Suprapubic skin (tissue), 4 donors: ENCODE data around the gene ECE1. TPM values are rescaled to one million over a fixed set of nuclear protein-coding genes. Genes with fewer than 3 reads are reported as not detected.

Experiments used
- DNase-seq, 2 donors: peaks; one replicate each; pipeline ENCODE4 v3.0.0-alpha.2; 2019; ENCODE audit warnings: low spot score in 2 of 2
- H3K27ac ChIP-seq: fragments of 200-600 bp; sonication (generic); one replicate; pipeline ENCODE4 v1.5.1; 2019
- H3K27me3 ChIP-seq: fragments of 200-600 bp; sonication (generic); one replicate; pipeline ENCODE4 v1.5.1; 2019
- H3K36me3 ChIP-seq: fragments of 200-600 bp; sonication (generic); one replicate; pipeline ENCODE4 v1.5.1; 2019
- H3K4me1 ChIP-seq: fragments of 200-600 bp; sonication (generic); one replicate; pipeline ENCODE4 v1.5.1; 2019
- H3K4me3 ChIP-seq: fragments of 200-600 bp; sonication (generic); one replicate; pipeline ENCODE4 v1.5.1; 2019; ENCODE audit warnings: mild to moderate bottlenecking
- H3K9me3 ChIP-seq: fragments of 200-600 bp; sonication (generic); one replicate; pipeline ENCODE4 v1.5.1; 2019
- CTCF ChIP-seq, 2 donors: fragments of 200-600 bp in 1 of 2; fragments of 450-650 bp in 1 of 2; sonication (generic) in 1 of 2; IDR thresholded peaks; one replicate each; pipeline ENCODE4 v1.5.1; 2016 to 2019; ENCODE audit warnings: antibody characterized with exemption in 2 of 2, mild to moderate bottlenecking in 1 of 2, moderate library complexity in 1 of 2
- EP300 ChIP-seq: sonication (generic); formaldehyde crosslinking; IDR thresholded peaks from one replicate; pipeline ENCODE4 v1.6.1; 2017; ENCODE audit warnings: antibody characterized with exemption
- POLR2A ChIP-seq, 2 donors: fragments of 450-650 bp; IDR thresholded peaks; one replicate each; pipeline ENCODE4 v1.6.1; 2017; ENCODE audit warnings: antibody characterized with exemption in 2 of 2, mild to moderate bottlenecking in 2 of 2, moderate library complexity in 2 of 2
- POLR2AphosphoS5 ChIP-seq, 3 donors: sonication (generic); formaldehyde crosslinking; IDR thresholded peaks; one replicate each; pipeline ENCODE4 v1.6.1; 2017; ENCODE audit warnings: antibody characterized with exemption in 3 of 3
- WGBS: methylation state at CpG from one replicate; pipeline ENCODE4 v1.1.5; 2018; 5-methylcytosine and 5-hydroxymethylcytosine counted together
- total RNA-seq, 4 donors: library from RNA; depleted of rRNA; stranded (reverse); fragments of >200 nt; gene quantifications; one replicate each; pipeline ENCODE4 v1.1.0, GENCODE V29; 2016

The ECE1 gene
- total RNA-seq = 10 to 100 TPM; 40.8 to 64.2 (median 55.3) TPM

- 5% methylated on average over 6 of the region's 90 CpGs for WGBS
- TF ChIP-seq POLR2AphosphoS5 (IDR thresholded peaks at IDR 0.05) (no peak), POLR2A (IDR thresholded peaks at IDR 0.05) (no peak), EP300 (no peak), CTCF (IDR thresholded peaks at IDR 0.05) (no peak)
- DNase-seq = no peak
- no peaks in the 10 kb centered on the region for H3K36me3 ChIP-seq
- no peaks in the 10 kb centered on the region for H3K27me3 ChIP-seq
- peak within 1 kb of the TSS; percentile 78 for H3K4me3 ChIP-seq
- peaks cover 67% of the 10 kb centered on the region for H3K4me1 ChIP-seq
- H3K9me3 ChIP-seq = no peaks in the 10 kb centered on the region
- H3K27ac ChIP-seq = peak within 1 kb of the TSS; percentile 73
These were observed at the start of gene ECE1 for GRCh38 chr1:21289700-21290545. Gene ECE1 (minus strand): TSS chr1:21290463. CDS start chr1:21290414, 49 bp downstream.

GRCh38 chr1:21339356-21340229, 49.3 kb upstream of the ECE1 start:
- 97% methylated on average over 9 of the region's 9 CpGs for WGBS
- Histone ChIP-seq H3K36me3 (no peaks in the 10 kb centered on the region), H3K27me3 (no peaks in the 10 kb centered on the region), H3K4me3 (no peak overlapping the region), H3K9me3 (no peaks in the 10 kb centered on the region), H3K27ac (peak overlapping the region; percentile 61), H3K4me1 (peaks cover 98% of the 10 kb centered on the region)
- TF ChIP-seq POLR2AphosphoS5 (IDR thresholded peaks at IDR 0.05) = no peak
- TF ChIP-seq EP300 = no peak
- TF ChIP-seq POLR2A (IDR thresholded peaks at IDR 0.05) = no peak
- TF ChIP-seq CTCF (IDR thresholded peaks at IDR 0.05) = no peak
- DNase-seq = no peak

GRCh38 chr1:21338573-21339355, 48.5 kb upstream of the ECE1 start:
- H3K4me3 ChIP-seq = no peak overlapping the region
- H3K27ac ChIP-seq = peak overlapping the region; percentile 61
- DNase-seq = peak; percentile 89 to 91
- 50% methylated on average over 8 of the region's 10 CpGs for WGBS
- peaks cover 100% of the 10 kb centered on the region for H3K4me1 ChIP-seq
- H3K36me3 ChIP-seq = no peaks in the 10 kb centered on the region
- no peaks in the 10 kb centered on the region for H3K27me3 ChIP-seq
- H3K9me3 ChIP-seq = no peaks in the 10 kb centered on the region
- no peak for TF ChIP-seq POLR2A (IDR thresholded peaks at IDR 0.05)
- TF ChIP-seq POLR2AphosphoS5 (IDR thresholded peaks at IDR 0.05) = no peak

GRCh38 chr1:21337928-21338572, 47.8 kb upstream of the ECE1 start:
- no peaks in the 10 kb centered on the region for H3K9me3 ChIP-seq
- TF ChIP-seq POLR2A (IDR thresholded peaks at IDR 0.05) = no peak
- TF ChIP-seq POLR2AphosphoS5 (IDR thresholded peaks at IDR 0.05) = peak in 1 of 3 donors; percentile 59
- no peaks in the 10 kb centered on the region for H3K27me3 ChIP-seq
- H3K36me3 ChIP-seq = no peaks in the 10 kb centered on the region
- 25% methylated on average over 5 of the region's 7 CpGs for WGBS
- peaks cover 100% of the 10 kb centered on the region for H3K4me1 ChIP-seq
- peak overlapping the region; percentile 72 for H3K27ac ChIP-seq
- DNase-seq = peak; percentile 97
- no peak overlapping the region for H3K4me3 ChIP-seq

- no peaks in the 10 kb centered on the region for H3K27me3 ChIP-seq
- no peak overlapping the region for H3K4me3 ChIP-seq
- WGBS = 62% methylated on average over 8 of the region's 8 CpGs
- TF ChIP-seq EP300 (no peak), CTCF (IDR thresholded peaks at IDR 0.05) (no peak), POLR2A (IDR thresholded peaks at IDR 0.05) (no peak)
- H3K4me1 ChIP-seq = peaks cover 99% of the 10 kb centered on the region
- no peaks in the 10 kb centered on the region for H3K36me3 ChIP-seq
- no peak for DNase-seq
- H3K9me3 ChIP-seq = no peaks in the 10 kb centered on the region
- H3K27ac ChIP-seq = peak overlapping the region; percentile 72
These were observed 47.2 kb upstream of the ECE1 start for GRCh38 chr1:21337454-21337927.
